Pancreas (tissue), 10 donors: Measurements from ENCODE around the gene MEIS1. TPM values are rescaled to one million over a fixed set of nuclear protein-coding genes. Genes with fewer than 3 reads are reported as not detected.

Experiments used
- ATAC-seq, 4 donors: fragments of 200-7000 bp; cut with Tn5 transposase; one replicate each; pipeline versions ENCODE4 v1.8.0 to v1.9.1; 2020; ENCODE audit warnings: mild to moderate bottlenecking in 4 of 4, moderate library complexity in 4 of 4
- DNase-seq, 6 donors: peaks; one replicate each; pipeline ENCODE4 v3.0.0-alpha.2; 2020
- FAIRE-seq: peaks from 2 replicates; lab custom pipeline; 2012; peaks lifted over from hg19 to GRCh38; lab: Jason Lieb, UNC
- H3K27ac ChIP-seq, 4 donors: fragments of 200-600 bp; sonication (generic); 1 replicate in 3 of 4; 2 replicates in 1 of 4; pipeline versions ENCODE4 v1.5.0 to v1.8.0; 2020
- H3K27me3 ChIP-seq, 4 donors: fragments of 200-600 bp; one replicate each; pipeline ENCODE4 v1.8.0; 2021
- H3K36me3 ChIP-seq, 3 donors: fragments of 200-600 bp; sonication (generic) in 1 of 3; one replicate each; pipeline versions ENCODE4 v1.5.0 to v1.8.0; 2020 to 2021
- H3K4me1 ChIP-seq, 3 donors: fragments of 200-600 bp; one replicate each; pipeline ENCODE4 v1.8.0; 2021
- H3K4me3 ChIP-seq, 4 donors: fragments of 200-600 bp; sonication (generic) in 2 of 4; one replicate each; pipeline versions ENCODE4 v1.5.0 to v1.8.0; 2020 to 2021
- H3K9me3 ChIP-seq, 4 donors: fragments of 200-600 bp; one replicate each; pipeline ENCODE4 v1.8.0; 2021
- CTCF ChIP-seq, 4 donors: fragments of 200-600 bp; sonication (generic) in 3 of 4; IDR thresholded peaks; one replicate each; pipeline versions ENCODE4 v1.5.0 to v1.8.0; 2021; ENCODE audit warnings: antibody characterized with exemption in 4 of 4
- WGBS, 2 donors: extraction: QIAGEN DNeasy Blood & Tissue Kit; methylation state at CpG; one replicate each; pipeline ENCODE4 v1.1.7; 2013; 5-methylcytosine and 5-hydroxymethylcytosine counted together
- intact Hi-C, 3 donors: fragments of 100-400 bp; cut with DNase I; formaldehyde crosslinking; loops; one replicate each; pipeline versions ENCODE4 v1.11.1 to v1.14.2; 2022
- polyA plus RNA-seq, 2 donors: library from polyadenylated mRNA; stranded (reverse); fragments of 200-250 nt; gene quantifications; one replicate each; pipeline ENCODE4 v1.2.3, GENCODE V29; 2013
- total RNA-seq, 6 donors: library from RNA; stranded (reverse); fragmentation: NEBNext Ultra II Directional in 4 of 6; extraction: Animal tissue kit (Norgen Biotek cat#: 25700) in 4 of 6; gene quantifications; one replicate each; pipeline versions ENCODE4 v1.2.1 to v1.2.4, GENCODE V29; 2021 to 2023
- donor health status: healthy with polysubstance abuse.
- donor health status: DM: no; HTN: no; CAD: no; lungs with moderate emphysema.
- donor health status: DM: no; HTN: no; CAD: no.
- donor health status: control.
- donor health status: control.
- donor health status: Bipolar disorder and iron deficiency.
- donor health status: DM: yes; HTN: yes; CAD: no.
- donor health status: DM: no; HTN: no; CAD: no.
- donor health status: DM: no; HTN: no; CAD: no.
- donor health status: DM: yes; HTN: yes; CAD: no.

Gene MEIS1
- total and polyA plus RNA-seq, 8 donors, result 41.3 to 129 (median 58.4) TPM

DNA sequence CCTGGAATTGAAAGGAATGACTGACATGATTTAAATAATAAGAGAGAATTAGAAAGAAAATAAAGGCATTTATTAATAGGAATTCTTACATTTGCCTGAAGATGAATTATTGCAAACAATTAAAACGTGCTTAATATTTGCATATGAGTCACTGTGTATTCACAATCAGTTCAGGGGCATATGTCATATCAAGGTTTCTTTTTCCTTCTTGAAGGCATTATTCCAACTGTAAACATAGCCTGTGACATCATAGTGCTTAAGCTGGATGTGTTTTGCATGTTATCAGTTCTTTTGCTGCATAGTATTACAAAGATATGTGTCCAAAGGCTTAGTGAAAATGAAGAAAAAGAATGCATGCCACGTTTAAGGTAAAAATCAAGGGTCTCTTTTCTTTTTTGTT, 80.8 kb downstream of the MEIS1 start:
- WGBS, 2 donors, result 13 to 15% methylated on average over 2 of the region's 2 CpGs
- intact Hi-C loops, result no loop called here
- H3K4me1 ChIP-seq, result peaks cover 14 to 16% (median 14%) of the 10 kb centered on the region in 3 donors
- no peak overlapping the region for H3K4me3 ChIP-seq
- no peaks in the 10 kb centered on the region for H3K9me3 ChIP-seq
- peak; percentile 79 to 88 (median 85) for ATAC-seq
- no peak for DNase-seq
- no peak for FAIRE-seq
- no peak for TF ChIP-seq CTCF (IDR thresholded peaks at IDR 0.05)
- H3K36me3 ChIP-seq, result peaks cover 0 to 20% (median 0%) of the 10 kb centered on the region in 3 donors
- H3K27me3 ChIP-seq, result no peaks in the 10 kb centered on the region
- peak overlapping the region in 1 of 4 donors; percentile 35 for H3K27ac ChIP-seq

- 91 to 92% methylated on average over 8 of the region's 8 CpGs for WGBS, 2 donors
- H3K27me3 ChIP-seq, result no peaks in the 10 kb centered on the region
- FAIRE-seq, result no peak
- DNase-seq, result no peak
- ATAC-seq, result no peak
- peaks cover 14 to 17% (median 14%) of the 10 kb centered on the region in 3 donors for H3K4me1 ChIP-seq
- H3K9me3 ChIP-seq, result no peaks in the 10 kb centered on the region
- peaks cover 0 to 20% (median 0%) of the 10 kb centered on the region in 3 donors for H3K36me3 ChIP-seq
- no peak for TF ChIP-seq CTCF (IDR thresholded peaks at IDR 0.05)
- intact Hi-C loops, result no loop called here
- H3K27ac ChIP-seq, result no peak overlapping the region
- no peak overlapping the region for H3K4me3 ChIP-seq
Measured at GRCh38 chr2:66516499-66516898, 81.6 kb downstream of the MEIS1 start.

DNA sequence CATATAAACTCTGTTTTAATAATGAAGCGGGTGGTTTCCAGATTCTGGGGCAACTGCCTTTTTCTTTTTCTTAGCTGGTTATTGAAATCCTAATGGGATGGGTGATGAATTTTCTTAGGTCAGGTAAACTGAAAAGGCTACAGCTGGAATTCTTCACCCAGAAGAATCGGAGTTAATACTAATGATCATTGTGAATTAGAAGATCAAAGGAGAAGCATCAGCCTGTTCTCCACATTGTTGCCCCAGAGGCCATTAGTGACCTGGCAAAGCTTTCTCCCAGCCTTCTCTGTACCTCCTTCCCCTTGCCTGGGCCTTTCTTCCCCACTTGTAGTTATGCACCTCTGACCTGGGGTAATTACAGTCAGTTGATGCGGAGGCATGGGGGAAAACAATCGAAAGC, 82.8 kb downstream of the MEIS1 start:
- DNase-seq, result no peak
- WGBS, 2 donors, result 87 to 93% methylated on average over 4 of the region's 4 CpGs
- Histone ChIP-seq H3K27ac (no peak overlapping the region), H3K4me1 (peaks cover 17 to 29% (median 26%) of the 10 kb centered on the region in 3 donors), H3K27me3 (no peaks in the 10 kb centered on the region), H3K9me3 (no peaks in the 10 kb centered on the region), H3K36me3 (peaks cover 0 to 16% (median 0%) of the 10 kb centered on the region in 3 donors), H3K4me3 (no peak overlapping the region)
- FAIRE-seq, result no peak
- no peak for ATAC-seq
- intact Hi-C loops, result no loop called here
- TF ChIP-seq CTCF (IDR thresholded peaks at IDR 0.05), result no peak

DNA sequence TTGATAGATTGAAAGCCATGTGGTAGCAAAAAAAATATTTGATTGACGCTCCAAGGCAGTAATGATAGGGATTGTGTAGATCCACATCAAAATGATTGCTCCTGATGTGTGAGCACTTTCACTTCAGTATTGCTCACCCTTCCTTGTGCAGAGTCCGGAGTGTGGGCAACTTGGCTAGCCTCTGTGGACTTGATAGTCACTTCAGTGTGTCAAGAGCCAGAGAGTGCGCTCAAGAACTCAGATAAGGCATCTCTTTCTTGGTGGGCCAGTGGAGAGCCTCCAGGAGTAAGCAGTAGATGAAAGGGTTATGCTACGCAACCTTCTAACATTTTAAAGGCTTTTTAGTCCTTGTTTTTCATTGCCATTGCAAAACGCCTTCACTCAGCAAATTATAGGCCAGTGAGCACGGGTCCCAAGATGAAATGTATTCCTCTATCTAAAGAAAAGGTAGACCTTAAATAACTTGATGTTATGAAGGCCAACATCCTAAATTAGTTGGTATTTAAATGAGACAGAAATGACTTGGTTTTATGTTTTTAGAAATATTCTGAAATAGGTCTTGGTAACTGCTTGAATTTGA, 84.4 kb downstream of the MEIS1 start:
- Histone ChIP-seq H3K27ac (no peak overlapping the region), H3K36me3 (peaks cover 0 to 5% (median 0%) of the 10 kb centered on the region in 3 donors), H3K27me3 (no peaks in the 10 kb centered on the region), H3K9me3 (no peaks in the 10 kb centered on the region), H3K4me3 (no peak overlapping the region), H3K4me1 (peaks cover 21 to 32% (median 31%) of the 10 kb centered on the region in 3 donors)
- ATAC-seq, result no peak
- DNase-seq, result no peak
- intact Hi-C loops, result no loop called here
- TF ChIP-seq CTCF (IDR thresholded peaks at IDR 0.05), result no peak
- no peak for FAIRE-seq
- 77 to 89% methylated on average over 6 of the region's 6 CpGs for WGBS, 2 donors

- no peak for ATAC-seq
- no peak for TF ChIP-seq CTCF (IDR thresholded peaks at IDR 0.05)
- no peak overlapping the region for H3K27ac ChIP-seq
- no peaks in the 10 kb centered on the region for H3K9me3 ChIP-seq
- intact Hi-C loops, result no loop called here
- H3K36me3 ChIP-seq, result no peaks in the 10 kb centered on the region
- H3K4me1 ChIP-seq, result peaks cover 15 to 37% (median 30%) of the 10 kb centered on the region in 3 donors
- WGBS, 2 donors, result 91 to 94% methylated on average over 7 of the region's 7 CpGs
- H3K27me3 ChIP-seq, result no peaks in the 10 kb centered on the region
- H3K4me3 ChIP-seq, result no peak overlapping the region
- FAIRE-seq, result no peak
- DNase-seq, result no peak
Measured at GRCh38 chr2:66521291-66521922, 86.5 kb downstream of the MEIS1 start.
